ENCODE measurements around the gene INCA1. TPM values are rescaled to one million over a fixed set of nuclear protein-coding genes. Genes with fewer than 3 reads are reported as not detected.

Gene INCA1
- total and polyA plus RNA-seq, 4 donors = 0.28 to 0.75 (median 0.55) TPM

GRCh38 chr17:4994081-4994595 lies 3.2 kb downstream of the INCA1 start:
- TF ChIP-seq RAD21 (IDR thresholded peaks at IDR 0.05) = no peak
- TF ChIP-seq ZBTB33 (IDR thresholded peaks at IDR 0.05) = no peak
- no peak for TF ChIP-seq ATF3 (IDR thresholded peaks at IDR 0.05)
- TF ChIP-seq GABPA (IDR thresholded peaks at IDR 0.05 in 1 of 2, conservative IDR thresholded peaks at IDR 0.05 in 1 of 2) = no peak
- no peak for TF ChIP-seq SP1 (IDR thresholded peaks at IDR 0.05)
- TF ChIP-seq RXRA (IDR thresholded peaks at IDR 0.05) = no peak
- TF ChIP-seq REST (IDR thresholded peaks at IDR 0.05) = no peak
- Histone ChIP-seq H3K9ac (ENCODE audit: low read depth in 1 of 2, low read length in 2 of 2) (no peak overlapping the region), H3K27me3 (ENCODE audit: control insufficient read depth in 4 of 4, insufficient read depth in 4 of 4, low read length in 3 of 4) (no peaks in the 10 kb centered on the region), H3K27ac (ENCODE audit: low read depth in 1 of 2, low read length in 2 of 2) (no peak overlapping the region), H3K4me1 (ENCODE audit: control insufficient read depth in 4 of 4, insufficient read depth in 4 of 4, low read length in 3 of 4) (peaks cover 3 to 16% (median 11%) of the 10 kb centered on the region in 4 donors), H3K4me3 (ENCODE audit: low read depth in 1 of 3, low read length in 3 of 3) (no peak overlapping the region), H3K9me3 (ENCODE audit: control insufficient read depth in 4 of 4, low read length in 3 of 4) (no peaks in the 10 kb centered on the region), H3K36me3 (ENCODE audit: control insufficient read depth in 4 of 4, insufficient read depth in 3 of 4, low read depth in 1 of 4, low read length in 3 of 4) (no peaks in the 10 kb centered on the region)
- DNase-seq (ENCODE audit: low spot score) = no peak
- 96% methylated on average over 6 of the region's 6 CpGs for WGBS

- peak overlapping the region; percentile 18 to 84 (median 78) for H3K4me3 ChIP-seq (ENCODE audit: low read depth in 1 of 3, low read length in 3 of 3)
- peak; percentile 81 for TF ChIP-seq NR2F2 (IDR thresholded peaks at IDR 0.05)
- no peak for TF ChIP-seq RXRA (IDR thresholded peaks at IDR 0.05)
- TF ChIP-seq RAD21 (IDR thresholded peaks at IDR 0.05) = no peak
- WGBS = 19% methylated on average over 30 of the region's 30 CpGs
- peaks cover 0 to 2% (median 2%) of the 10 kb centered on the region in 4 donors for H3K36me3 ChIP-seq (ENCODE audit: control insufficient read depth in 4 of 4, insufficient read depth in 3 of 4, low read depth in 1 of 4, low read length in 3 of 4)
- no peaks in the 10 kb centered on the region for H3K9me3 ChIP-seq (ENCODE audit: control insufficient read depth in 4 of 4, low read length in 3 of 4)
- H3K27me3 ChIP-seq (ENCODE audit: control insufficient read depth in 4 of 4, insufficient read depth in 4 of 4, low read length in 3 of 4) = no peaks in the 10 kb centered on the region
- peaks cover 10 to 21% (median 15%) of the 10 kb centered on the region in 4 donors for H3K4me1 ChIP-seq (ENCODE audit: control insufficient read depth in 4 of 4, insufficient read depth in 4 of 4, low read length in 3 of 4)
- H3K9ac ChIP-seq (ENCODE audit: low read depth in 1 of 2, low read length in 2 of 2) = peak overlapping the region in 1 of 2 donors; percentile 62
- H3K27ac ChIP-seq (ENCODE audit: low read depth in 1 of 2, low read length in 2 of 2) = peak overlapping the region; percentile 76 to 81
- no peak for DNase-seq (ENCODE audit: low spot score)
Observed at GRCh38 chr17:4987767-4988567, 9.4 kb downstream of the INCA1 start.
